ENCODE measurements around the gene GATAD2B.

The GATAD2B gene

DNA sequence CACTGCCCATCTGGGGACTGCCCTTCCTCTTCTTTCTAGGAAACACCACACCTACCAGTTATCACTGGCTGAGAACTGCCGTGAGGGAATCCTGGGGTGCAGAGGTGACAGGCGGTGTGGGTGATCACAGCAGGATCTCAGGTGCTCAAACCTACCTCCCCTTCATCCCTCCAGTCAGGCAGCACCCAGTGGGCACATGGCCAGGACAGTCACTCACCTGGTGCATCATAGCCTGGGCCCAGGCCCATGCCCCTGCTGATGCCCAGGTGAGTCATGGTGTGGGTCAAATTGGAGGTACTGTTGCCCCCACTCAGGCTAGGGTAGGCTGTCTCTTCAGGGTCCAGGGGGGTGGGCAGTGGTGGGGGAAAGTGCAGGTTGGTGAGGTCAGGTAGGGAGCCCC lies 29.0 kb upstream of the GATAD2B start:
- DNase-seq (ENCODE audit: low spot score), result no peak

DNA sequence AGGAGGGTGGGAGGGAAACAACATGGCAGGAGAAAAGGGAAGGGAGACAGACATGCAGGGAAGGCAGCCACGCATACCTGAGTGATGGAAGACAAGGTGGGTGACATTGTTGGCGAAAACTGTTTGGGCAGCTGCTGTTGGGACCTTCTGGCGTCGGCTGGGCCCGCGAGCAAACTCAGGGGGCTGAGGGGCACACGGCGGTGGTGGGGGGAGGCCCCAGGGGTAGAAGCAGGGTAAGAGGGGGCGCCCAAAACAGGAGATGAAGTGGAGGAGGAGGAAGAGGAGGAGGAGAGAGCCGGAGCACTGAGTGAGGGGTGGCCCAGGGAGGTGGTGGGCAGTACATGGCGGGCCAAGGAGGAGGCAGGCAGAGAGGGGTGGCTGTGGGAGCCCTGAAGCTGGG lies 28.4 kb upstream of the GATAD2B start:
- DNase-seq (ENCODE audit: low spot score), result no peak

DNA sequence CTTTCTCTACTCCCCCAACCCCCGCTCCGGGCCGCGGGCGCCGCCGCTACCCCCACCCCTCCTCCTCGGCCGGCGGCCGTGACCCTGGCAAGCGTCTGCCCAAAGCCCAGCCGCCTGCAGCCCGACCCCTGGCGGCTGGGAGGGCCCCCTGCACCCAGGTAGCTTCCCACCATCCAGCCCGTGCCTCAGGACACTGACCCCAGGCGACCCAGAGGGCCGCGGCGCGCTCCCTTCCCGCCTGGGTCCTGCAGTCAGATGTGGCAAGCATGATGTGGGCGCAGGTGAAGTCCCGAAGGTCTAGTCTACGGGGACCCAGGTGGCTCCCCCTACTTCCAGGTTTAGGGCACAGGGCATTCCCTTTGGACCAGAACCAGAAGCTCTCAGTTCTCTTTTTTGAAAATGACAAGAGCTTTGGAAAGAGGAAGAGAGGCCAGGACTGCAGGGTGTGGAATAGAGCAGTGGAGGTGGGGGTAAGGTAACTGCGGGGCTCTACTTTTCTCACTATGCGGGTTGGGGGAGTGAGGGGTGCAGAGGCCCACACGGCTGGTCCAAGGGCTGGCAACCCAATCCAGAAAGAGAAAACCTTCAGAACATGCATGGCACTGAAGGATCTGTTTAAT lies 24.0 kb upstream of the GATAD2B start, which contains the start of gene DENND4B:
TSS of gene DENND4B (minus strand) at position 97 of the 620 bp plus-strand sequence. CDS start 2,344 bp downstream, outside the sequence.
- DNase-seq (ENCODE audit: low spot score), result peak; percentile 79

DNA sequence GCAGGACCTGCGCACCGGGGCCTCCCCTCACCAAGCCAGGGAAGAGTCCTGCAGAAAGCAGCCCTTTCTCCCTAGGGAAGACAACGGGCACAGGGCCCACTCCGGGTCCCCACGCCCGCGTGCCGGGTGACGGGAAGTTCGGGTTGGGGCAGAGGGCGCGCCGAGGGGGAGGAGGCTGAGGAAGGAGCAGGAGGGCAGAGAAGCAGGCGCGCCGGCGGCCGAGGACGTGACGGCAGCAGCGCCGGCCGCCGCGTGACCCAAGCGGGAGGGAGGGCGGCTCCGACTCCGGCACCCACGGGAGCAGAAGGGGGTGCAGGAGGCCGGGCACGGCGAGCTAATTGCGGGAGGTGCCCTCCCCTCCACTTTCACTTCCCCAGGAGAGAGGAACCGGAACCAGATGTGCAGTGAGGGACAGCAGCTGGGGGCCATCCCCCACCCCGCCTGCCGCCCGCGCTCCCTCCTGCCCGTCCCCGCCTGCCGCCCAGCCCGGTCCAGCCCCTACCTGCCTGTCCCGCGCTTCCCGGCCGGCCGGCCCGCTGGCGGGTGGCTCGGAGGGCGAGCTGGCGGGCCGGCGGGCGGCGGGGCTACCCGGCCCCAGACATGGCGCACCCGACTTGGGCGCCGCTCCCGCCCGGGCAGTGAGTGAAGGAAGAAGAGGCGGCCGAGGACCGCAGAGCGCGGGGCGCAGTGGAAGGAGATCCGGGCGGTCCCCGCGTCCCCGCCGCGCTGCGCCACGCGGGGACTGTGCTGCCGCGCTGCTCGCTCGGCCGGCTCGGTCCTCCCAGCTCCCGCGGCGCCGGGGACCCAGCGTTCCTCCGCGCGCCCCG lies 23.2 kb upstream of the GATAD2B start:
- peak; percentile 61 for DNase-seq (ENCODE audit: low spot score)

DNA sequence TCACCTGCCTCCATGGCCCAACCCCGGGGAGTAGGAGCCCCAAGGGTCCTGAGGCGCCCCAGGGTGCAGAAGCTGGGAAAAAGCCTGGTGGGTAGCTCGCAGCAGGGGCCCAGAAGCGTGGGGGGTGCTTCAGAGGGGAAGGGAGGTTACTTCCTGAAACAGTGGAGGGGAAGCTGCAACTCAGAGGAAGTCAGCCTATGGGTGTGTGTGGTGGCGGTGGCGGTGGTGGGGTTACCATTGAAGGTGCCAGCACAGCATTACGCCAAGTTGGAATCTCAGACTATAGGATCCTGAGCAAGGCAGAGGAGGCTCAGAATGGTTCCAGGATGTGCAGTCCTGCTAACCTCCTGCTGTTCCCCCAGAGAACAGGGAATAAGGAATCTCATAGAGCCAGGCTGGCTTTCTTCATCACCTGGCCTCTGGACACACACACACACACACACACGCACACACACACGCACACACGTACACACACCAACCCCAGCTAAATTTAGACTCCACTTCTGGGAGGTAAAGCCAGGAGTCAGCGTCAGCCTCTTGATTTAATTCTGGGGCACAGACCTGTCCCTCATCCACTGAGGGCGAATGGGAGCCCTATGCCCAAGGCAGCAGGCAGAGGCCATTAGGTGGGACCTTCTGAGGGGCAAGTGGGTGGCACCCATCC lies 22.5 kb upstream of the GATAD2B start:
- DNase-seq (ENCODE audit: low spot score), result no peak

DNA sequence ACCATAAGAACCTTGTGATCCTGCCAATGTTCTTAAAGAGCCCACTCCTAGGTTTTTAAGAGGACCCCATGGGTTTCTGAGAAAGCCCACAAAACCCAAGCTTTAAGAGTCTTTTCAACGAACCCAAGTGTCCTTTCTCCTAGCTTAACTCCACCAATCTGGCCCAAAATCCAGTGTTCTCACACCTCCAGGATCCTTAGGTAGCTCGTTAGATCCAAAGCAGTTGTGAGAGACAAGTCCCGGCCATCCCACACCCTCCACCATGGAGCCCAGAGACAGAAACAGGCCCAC lies 22.0 kb upstream of the GATAD2B start:
- DNase-seq (ENCODE audit: low spot score), result no peak

DNA sequence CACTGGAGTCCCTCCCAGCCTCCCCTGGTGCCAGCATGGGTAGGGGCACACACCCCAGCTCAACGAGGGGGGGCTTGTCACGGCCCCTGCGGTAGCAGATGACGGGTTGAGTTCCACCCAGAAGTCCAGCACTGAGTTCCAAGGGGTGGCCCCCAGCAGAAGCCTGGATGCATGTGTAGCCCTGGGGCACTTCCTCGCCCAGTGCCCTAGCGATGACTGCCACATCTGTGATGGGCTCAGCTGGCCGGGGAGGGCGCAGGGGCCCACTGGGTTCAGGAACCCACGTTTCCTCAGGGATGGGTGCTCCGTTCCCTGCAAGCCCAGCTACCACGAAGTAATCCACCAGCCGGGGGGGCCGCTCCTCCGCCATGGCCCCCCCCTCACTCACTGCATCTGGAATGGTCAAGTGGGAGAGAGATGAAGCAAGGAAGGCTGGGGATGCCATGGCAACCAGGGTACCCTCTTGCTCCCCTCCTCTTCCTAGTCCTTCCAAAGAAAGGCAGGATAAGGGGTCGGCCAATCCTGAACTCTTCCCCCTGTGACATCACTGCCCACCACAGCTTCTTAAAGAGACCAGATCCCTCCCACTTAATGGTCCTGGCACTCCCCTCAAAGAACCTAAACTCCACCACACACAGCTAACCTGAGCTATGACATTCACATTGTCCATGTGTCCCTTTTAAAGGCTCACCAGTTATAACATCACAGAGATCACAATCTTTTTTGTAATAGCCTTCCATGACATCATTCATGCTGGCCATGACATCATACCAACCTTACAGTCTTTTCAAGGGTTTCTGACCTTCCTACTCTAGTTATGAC lies 21.4 kb upstream of the GATAD2B start:
- DNase-seq (ENCODE audit: low spot score), result no peak

DNA sequence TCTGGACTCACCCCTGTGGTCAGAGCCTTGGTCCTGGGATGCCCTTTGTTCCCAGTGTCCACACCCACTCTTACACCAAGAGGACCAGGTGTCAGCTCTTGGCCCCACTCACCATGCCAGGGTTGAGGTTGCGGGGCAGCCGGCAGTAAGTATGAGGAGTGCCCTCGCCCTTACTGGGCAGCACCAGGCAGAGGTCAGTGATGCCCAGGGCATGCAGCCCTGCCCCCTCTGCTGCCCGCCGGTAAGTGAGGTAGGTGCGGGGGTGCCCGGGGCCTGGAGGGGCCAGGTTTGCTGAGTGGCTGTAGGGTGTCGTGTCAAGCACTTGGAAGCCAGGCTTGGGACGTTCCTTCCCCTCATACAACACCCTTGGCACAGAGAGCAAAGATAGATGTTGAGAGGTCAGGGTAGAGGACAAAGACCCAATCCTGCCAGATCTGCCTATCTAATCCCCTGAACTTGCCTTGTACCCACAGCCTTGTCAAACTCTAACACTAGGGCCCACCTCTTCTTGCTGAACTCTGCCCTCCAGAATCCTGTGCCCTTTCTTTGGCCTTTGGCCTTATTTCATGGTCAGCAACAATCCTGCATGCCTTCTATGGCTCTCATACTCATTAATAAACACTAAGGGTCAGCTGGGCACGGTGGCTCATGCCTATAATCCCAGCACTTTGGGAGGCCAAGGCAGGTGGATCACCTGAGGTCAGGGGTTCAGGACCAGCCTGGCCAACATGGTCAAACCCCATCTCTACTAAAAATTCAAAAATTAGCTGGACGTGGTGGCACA lies 20.2 kb upstream of the GATAD2B start:
- DNase-seq (ENCODE audit: low spot score), result no peak

DNA sequence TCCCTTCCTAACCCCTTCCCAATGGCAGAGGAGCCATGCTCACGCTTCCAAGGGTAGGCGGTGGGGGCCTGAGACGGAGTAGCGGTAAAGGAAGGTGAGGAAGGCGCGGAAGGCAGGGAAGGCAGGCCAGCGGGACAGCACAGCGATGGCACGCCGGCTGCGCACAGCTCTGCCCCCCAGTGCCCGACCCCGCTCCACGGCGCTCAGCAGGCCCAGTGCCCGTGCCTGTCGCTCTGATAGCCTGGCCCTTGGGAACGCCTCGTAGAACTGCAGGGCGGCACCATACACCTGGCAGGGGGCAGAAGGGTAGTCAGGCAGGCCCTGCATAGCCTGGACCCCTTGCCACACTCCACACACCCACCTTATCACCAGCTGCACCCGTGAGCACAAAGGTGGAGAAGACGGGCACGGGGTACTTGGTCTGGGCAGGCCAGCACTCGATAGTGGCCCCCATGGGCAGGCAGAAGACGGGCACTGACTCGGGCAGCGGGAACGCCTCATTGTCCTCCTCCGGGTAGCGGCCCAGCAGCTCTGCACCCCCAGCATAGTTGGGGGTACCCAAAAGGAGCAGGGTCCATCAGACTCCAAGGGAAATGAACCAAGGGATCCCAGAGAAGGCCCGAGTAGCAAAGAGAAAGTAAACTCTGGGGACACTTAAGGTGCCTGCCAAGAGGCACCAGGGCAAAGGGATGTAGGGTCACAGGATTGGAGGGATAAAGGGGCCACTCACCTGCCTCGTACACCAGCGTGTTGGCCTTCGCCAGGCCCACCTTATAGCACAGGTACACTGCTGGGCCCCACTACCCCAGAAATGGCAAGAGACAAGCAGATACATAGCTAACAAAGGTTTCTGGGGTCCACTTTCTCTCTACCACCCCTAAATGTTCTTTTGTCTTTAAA lies 19.3 kb upstream of the GATAD2B start:
- no peak for DNase-seq (ENCODE audit: low spot score)

DNA sequence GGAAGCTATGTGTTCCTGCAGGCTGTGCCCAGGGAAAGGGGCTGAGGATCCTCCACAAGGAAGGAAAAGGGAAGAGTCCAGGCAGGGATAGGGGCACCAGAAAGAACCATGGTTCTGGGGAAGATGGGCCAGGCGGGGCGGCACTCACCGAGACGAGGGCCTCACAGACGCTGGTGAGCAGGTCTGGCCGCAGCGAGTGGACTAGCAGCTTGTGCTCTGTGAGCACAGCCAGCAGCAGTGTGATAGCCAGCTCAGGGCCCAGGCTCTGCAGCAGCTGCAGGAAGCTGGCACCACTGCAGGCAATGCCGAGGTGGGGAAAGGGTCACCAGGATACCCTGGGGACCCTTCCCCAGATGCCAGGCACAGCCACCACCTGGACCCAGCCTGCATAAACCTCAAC lies 18.0 kb upstream of the GATAD2B start:
- DNase-seq (ENCODE audit: low spot score), result no peak

DNA sequence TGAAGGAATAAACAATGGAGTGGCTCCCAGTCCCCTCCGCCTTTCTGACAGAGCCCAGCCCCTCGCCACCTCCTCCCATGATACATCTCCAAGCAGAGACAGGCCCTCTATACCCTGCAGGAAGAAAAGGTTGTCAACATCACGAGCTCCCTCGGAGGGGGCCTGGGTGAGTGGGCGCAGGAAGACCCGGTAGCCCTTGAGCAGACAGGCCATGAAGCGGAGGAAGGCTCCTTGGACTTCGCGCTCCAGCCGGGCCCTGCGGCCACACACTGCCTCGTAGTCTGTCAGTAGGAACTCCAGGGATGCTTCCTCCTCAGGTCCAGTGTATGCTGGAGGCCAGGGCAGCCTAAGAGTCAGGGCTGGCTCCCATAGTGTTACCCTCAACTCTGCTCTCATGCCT lies 16.7 kb upstream of the GATAD2B start:
- DNase-seq (ENCODE audit: low spot score), result no peak

DNA sequence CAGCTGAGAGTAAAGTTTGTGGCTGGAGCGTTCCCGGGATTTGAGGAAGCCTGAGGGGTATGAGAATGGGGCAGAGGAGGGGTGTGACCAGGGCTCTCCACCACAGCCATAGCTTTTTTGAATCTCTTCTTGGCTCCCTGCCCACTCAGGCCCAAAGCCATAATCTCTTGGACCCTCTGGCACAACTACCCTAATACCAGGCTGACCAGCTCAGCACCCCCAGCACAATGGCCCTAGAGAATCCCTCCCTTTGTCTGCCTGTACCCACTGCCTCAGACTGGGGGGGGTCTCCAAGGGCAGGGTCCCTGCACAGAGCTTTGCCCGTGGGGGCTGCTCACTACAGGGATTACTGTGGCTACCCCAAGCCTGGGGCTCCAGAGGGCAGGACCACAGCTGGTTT lies 16.2 kb upstream of the GATAD2B start:
- DNase-seq (ENCODE audit: low spot score), result no peak

DNA sequence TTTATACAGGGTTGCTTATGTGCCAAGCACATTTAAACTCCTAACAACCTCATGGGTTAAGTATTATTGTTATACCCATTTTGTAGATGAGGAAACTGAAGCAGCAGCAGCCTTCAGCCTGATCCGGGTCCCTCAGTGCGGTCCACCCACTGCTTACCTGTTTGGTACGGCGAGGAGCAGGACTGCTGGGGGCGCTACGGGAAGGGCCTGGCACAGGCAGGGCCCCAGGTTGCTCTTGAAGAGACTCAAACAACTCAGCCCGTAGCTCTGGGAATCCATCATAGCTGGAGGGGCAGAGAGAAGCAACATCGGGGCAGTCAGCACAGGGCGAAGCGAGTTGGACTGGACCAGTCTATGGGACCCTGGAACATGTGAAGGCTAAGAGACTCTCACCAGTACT lies 14.6 kb upstream of the GATAD2B start:
- no peak for DNase-seq (ENCODE audit: low spot score)

DNA sequence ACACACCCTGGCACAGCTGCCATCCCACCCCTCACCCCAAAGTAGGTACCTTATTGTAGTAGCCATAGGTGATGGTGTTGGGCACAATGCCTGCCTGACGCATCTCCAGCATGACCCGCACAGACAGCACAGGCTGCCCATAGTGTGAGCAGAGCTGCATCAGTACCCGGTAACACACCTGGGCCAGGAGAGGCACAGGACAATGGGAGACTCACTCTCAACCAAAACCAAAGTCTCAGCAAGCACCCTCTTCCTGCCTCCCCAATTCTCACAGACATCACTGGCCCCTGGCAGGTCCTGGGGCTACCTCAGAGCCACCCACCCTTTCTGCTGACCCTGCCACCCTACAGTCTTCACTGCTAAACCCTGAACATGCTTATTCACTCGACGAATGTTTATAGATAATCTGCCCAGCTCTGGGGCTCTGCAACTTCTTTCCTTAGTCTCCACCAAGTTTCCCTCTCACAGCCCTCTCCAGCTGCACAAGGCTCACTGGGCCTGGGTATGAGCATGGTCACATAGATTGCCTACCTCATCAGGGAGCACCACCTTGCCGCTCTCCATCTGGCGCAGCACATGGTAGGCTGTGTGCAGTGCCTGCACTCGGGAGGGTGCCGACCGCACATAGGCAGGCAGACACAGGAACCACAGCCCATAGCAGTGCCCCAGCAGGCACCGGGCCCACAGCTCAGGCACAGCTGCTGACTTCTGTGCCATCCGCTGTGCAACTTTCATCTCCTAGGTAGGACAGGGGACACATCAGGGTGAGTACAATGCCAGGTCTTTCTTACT lies 13.4 kb upstream of the GATAD2B start:
- DNase-seq (ENCODE audit: low spot score), result peak; percentile 56

DNA sequence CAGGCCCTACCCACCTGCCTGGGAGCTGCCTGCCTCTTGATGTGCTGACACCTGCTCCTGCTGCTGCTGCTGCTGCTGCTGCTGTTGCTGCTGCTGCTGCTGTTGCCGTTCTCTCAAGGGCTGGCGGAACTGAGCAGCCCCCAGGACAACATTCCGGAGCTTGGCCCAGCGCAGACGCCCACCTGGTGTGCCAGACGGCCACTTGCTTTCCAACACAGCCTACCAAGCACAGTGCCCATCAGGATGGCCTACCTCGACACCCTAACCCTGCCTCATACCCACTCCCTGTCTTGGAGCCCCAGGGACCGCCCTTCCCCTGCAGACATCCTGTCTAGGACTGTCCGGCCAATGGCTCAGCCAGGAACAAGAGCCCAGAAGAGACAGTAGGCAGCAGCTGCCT lies 12.0 kb upstream of the GATAD2B start:
- no peak for DNase-seq (ENCODE audit: low spot score)

DNA sequence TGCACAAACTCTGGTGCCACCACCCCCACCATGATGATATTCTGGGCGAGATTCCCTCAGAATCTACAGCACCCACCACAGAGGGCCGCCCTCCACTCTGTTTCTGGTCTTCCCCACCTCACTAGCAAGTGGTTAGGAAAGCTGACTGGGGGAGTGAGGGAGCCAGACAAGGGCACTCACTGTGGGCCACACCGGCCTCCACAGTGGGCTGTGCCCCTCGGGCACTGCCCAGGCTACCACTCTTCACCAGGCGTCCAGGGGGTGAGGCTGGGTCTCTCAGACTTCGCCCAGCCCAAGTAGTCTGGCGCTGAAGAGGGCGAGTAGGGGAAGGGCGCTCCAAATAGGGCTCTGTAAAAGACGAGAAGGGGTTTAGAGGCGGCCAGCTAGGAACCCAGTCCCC lies 11.2 kb upstream of the GATAD2B start:
- DNase-seq (ENCODE audit: low spot score), result no peak

DNA sequence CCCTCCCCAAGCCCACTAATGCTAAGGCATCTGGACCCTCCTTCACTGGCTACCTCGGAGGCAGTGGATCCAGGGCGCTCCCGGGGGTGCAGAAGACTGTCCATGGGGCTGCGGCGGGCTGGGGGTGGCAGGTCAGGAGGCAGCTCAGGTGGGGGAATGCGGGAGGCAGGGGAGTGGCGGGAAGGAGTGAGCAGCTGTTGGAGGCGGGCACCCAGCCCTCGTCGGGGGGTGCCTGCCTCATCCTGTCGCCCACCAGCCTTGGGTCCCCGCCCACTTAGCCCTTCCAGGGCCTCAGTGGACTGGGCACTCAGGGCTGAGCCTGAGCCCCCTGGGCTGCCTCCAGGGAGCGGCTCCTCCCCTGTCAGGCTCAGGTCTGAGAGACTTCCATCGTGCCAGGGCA lies 10.7 kb upstream of the GATAD2B start:
- DNase-seq (ENCODE audit: low spot score), result no peak

DNA sequence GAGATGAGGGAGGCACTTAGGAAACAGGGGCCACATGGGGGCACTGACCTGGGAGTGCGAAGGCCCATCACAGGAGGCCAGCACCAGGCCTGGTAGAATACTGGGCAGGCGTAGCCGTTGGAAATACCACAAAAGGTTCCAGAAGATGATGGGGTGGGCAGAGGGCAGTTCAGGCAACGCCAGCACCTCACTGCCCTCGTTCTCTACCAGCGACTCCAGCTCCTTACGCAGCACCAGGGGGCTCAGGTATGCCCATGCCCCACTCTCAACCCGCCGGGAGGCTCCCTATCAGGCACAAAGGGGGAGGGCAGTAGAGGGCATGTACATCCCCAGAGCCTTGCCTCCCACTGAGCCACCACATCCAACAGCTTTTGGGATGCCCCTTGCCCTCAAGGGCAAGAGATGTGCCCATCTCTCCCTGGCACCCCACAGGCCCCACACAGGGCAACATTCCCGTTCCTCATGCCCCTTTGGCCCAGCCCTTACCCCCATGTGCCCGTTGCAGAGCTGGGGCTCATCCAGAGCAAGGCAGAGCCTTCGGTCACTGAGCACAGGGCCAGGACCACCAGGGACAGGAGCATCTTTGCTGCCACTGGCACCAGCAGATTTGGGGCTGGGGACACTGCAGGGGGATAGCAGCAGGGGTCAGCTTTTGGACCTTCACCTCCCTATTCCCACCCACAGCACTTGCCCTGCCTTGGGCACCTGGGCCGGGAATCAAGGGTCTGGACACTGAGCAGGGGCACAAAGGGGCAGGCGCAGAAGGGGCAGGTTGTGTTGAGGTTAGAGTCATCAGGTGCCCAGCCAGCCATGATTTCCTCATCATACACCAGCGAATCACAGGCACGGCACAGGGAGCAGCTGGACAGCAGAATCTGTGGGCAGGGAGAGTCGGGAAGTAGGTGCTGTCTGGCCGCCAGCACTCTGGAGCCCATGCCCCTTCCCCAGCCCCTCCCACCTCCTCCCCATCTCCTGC lies 9.7 kb upstream of the GATAD2B start:
- DNase-seq (ENCODE audit: low spot score), result no peak
